HL-60 (cell line): ENCODE measurements around the gene FRAS1.
"Not testable (repeated sequence)": the region's sequence is repeated elsewhere in the genome, so short reads cannot be mapped to it uniquely, and the experiment has no call there.

ENCODE experiments used
- POLR2AphosphoS5 ChIP-seq: IDR thresholded peaks from 2 replicates; pipeline ENCODE4 v1.6.1; 2012; ENCODE audit warnings: low read depth
- TF ChIP-seq, protein P1 (sequence below): IDR thresholded peaks from one replicate; pipeline ENCODE4 v1.5.1; 2011; ENCODE audit warnings: low read length, control low read depth, inconsistent platforms; ENCODE audit not compliant: insufficient read depth

- TF ChIP-seq POLR2AphosphoS5 = not testable (repeated sequence)
- TF ChIP-seq, protein P1, sequence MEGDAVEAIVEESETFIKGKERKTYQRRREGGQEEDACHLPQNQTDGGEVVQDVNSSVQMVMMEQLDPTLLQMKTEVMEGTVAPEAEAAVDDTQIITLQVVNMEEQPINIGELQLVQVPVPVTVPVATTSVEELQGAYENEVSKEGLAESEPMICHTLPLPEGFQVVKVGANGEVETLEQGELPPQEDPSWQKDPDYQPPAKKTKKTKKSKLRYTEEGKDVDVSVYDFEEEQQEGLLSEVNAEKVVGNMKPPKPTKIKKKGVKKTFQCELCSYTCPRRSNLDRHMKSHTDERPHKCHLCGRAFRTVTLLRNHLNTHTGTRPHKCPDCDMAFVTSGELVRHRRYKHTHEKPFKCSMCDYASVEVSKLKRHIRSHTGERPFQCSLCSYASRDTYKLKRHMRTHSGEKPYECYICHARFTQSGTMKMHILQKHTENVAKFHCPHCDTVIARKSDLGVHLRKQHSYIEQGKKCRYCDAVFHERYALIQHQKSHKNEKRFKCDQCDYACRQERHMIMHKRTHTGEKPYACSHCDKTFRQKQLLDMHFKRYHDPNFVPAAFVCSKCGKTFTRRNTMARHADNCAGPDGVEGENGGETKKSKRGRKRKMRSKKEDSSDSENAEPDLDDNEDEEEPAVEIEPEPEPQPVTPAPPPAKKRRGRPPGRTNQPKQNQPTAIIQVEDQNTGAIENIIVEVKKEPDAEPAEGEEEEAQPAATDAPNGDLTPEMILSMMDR = not testable (repeated sequence)
These were observed 46.1 kb upstream of the FRAS1 start for GRCh38 chr4:78011003-78011402.
